Fibroblast of skin of abdomen (primary cell): ENCODE results near the gene GPR108.
"Not testable (repeated sequence)": the region's sequence is repeated elsewhere in the genome, so short reads cannot be mapped to it uniquely, and the experiment has no call there.

Experiments
- DNase-seq: peaks from one replicate; pipeline ENCODE4 v3.0.0-alpha.2; 2013

The GPR108 gene

DNA sequence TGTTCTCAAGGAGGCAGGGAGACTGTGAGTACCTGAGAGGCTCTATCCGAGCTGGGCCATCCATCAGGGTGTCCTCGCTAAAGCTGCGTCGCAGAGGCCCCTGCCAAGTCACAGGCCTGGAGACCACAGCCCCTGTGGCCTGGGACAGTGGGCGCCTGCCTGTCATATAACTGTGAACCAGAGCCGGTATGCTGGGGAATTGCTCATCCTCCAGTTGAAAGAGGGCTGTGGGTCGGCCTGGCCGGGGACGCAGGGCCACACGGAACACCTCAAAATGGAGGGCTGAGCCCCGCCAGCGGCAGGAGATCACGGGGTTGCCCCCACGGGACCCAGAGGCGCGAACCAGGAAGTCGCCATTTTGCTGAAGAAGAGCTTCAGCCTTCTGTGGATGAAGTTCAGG lies 23.2 kb upstream of the GPR108 start:
- DNase-seq, result no peak

GRCh38 chr19:6754653-6755463 lies 17.5 kb upstream of the GPR108 start:
- DNase-seq, result no peak

DNA sequence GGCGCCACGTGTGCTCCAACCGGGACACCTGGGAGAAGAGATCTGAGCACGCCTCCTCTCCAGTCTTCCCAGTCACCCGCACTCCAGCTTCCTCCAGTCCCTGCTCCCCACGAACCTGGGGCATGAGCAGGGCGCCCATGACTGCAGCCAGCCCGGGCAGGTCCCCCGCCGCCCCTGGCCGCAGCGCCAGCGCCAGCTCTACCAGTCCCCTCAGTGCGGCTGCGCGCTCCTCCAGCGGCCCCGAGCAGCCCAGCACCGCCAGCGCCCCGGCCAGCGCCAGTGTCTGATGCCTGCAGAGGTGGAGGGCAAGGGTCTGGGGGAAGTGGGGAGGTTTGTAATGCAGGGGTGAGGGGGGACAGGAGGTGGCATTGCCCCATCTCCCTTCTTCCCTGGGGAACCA lies 16.8 kb upstream of the GPR108 start:
- no peak for DNase-seq

DNA sequence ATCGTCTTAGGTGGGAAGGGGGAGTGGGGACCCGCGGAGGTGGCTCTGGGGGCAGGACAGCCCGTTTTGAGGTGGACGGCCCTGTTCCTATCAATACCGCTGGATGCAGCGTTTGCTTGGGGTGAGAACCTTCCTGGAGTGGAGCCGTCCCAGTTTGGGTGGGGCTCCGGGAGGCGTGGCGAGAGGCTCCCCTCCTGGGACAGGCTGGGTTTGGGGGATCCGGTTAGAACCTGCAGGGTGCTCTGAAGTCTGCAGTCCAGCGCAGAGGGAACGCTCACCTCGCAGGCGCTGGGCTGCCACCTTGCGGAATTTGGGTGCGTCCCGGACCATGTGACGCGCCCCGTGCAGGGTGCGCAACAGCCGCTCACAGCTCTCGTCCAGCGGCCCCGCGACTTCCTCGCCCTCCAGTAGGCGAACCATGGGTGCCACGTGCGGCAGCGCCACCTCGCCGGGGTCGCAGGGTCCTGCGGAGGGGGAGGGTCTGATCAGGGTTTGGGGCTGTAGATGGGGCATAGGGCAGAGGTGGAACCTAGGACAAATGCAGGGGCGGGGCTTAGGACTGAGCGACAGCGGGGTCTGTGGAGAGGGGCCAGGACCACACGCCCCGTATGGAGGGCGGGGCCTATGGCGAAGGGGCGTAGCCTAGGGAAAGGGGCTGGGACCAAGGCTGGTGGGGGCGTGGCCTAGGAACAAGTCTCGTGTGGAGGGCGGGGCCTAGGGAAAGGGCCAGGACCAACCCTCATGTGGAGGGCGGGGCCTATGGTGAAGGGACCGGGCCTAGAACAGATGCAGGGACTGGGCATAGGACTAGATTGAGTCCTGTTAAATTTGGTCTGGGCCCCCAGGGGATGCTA lies 16.0 kb upstream of the GPR108 start:
- DNase-seq, result peak; percentile 47

- DNase-seq, result no peak
These were observed 15.1 kb upstream of the GPR108 start for GRCh38 chr19:6752256-6753177.

DNA sequence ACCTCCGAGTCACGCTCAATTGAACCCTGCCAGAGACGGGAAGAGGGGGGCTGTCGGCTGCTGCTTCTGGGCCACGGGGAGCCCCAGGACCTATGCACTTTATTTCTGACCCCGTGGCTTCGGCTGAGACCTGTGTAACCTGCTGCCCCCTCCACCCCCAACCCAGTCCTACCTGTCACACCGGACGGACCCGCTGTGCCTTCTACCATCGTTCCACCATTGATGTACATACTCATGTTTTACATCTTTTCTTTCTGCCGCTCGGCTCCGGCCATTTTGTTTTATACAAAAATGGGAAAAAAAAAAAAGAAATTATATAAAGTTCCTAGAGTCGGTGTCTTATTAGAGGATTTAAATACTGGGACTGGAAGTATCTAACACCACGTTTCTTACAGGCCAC lies 13.8 kb upstream of the GPR108 start:
- no peak for DNase-seq

- DNase-seq, result no peak
These were observed 12.7 kb upstream of the GPR108 start for GRCh38 chr19:6750062-6750461.

DNA sequence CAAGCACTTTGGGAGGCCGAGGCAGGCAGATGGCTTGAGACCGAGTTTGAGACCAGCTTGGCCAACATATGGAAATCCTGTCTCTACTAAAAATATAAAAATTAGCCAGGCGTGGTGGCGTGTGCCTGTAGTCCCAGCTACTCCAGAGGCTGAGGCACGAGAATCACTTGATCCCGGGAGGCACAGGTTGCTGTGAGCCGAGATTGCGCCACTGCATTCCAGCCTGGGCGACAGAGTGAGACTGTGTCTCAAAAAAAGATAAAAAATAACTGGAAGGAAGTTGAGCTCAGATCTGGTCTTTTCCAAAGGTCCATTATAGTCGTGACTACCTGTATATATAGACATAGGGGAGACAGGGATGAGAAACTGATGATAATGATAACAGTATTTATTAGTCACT lies 11.2 kb upstream of the GPR108 start:
- not testable (repeated sequence) for DNase-seq

DNA sequence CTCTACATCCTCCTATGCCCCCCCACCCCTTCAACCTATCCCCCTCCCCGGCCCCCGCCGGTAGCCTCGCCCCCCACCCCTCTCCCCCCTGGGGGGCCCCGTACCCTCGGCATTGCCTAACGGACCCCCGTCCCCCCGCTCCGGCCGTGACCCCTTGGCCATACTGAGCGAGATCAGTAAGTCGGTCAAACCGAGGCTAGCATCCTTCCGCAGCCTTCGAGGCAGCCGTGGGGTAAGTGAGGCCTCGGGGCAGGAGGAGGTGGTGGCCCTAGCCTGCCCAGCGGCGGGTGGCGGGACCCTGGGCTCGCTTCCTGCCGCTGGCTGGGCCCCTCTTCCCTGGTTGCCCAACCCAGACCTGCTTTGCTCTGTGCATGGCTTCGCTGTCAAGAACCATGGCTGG lies 8.6 kb upstream of the GPR108 start:
- DNase-seq, result no peak

DNA sequence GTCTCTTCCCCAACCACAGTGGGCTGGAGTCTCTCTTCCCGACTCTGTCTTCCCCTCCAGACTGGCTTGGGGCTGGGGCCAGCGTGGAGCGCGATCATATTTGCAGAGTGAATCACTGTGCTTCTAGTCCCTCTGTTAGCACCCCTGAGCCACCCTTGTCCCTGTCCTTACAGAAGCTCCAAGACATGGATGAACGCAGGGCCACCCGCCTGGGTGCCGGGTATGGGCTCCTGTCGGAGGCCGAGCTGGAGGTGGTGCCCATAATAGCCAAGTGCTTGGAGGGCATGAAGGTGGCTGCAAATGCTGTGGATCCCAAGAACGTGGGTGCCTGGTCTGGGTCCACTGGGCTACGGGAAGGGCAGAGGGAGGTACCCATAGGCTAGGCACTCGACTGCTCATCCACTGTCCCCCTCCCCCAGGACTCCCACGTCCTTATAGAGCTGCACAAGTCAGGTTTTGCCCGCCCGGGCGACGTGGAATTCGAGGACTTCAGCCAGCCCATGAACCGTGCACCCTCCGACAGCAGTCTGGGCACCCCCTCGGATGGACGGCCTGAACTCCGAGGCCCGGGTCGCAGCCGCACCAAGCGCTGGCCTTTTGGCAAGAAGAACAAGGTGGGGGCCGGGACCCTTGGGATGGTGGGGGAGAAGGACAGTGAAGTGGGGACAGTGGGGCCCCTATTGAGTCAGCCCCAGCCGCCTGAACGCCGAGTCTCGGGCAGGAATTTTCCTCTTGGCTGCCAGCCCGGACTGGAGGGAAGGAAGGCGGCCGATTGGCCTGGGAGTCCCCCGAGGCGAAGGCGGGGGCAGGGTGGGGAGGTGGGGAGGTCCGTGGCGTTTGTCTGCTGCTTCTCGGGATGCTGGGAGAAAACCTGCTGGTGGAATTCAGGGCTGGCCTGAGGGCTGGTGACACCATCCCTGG lies 7.3 kb upstream of the GPR108 start:
- peak; percentile 79 for DNase-seq

DNA sequence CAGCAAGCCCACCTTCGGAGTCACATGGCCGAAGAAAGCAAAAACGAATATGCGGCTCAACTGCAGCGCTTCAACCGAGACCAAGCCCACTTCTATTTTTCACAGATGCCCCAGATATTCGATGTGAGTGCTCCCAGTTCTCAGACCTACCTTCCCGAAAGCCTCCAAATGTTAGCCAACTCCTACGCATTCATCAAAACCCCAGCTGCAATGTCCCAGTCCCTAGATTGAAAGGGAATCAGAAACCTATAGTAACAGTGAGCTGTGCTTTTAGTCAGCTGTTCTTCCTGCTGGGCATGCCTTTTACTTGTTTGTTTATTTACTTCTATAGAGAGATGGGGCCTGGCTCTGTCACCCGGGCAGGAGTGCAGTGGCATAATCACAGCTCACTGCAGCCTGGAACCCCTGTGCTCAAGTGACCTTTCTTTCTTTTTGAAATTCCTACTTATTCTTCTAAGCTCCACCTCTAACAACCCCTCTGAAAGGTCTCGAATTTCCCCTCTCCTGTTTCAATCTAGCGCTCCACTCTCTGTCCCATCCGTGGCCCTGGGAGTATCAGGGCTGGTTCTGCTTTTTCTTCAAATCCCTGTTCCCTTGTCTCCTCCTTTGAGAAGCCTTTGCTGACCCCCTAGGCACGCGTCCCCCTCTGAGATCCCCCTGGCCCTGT lies 6.5 kb upstream of the GPR108 start:
- DNase-seq, result no peak

- DNase-seq, result no peak
These were observed 5.7 kb upstream of the GPR108 start for GRCh38 chr19:6743066-6743465.

GRCh38 chr19:6740589-6741343 lies 3.4 kb upstream of the GPR108 start:
- peak; percentile 39 for DNase-seq

- DNase-seq, result no peak
These were observed 2.7 kb upstream of the GPR108 start for GRCh38 chr19:6739883-6740588.

- peak; percentile 84 for DNase-seq
These were observed 2.1 kb upstream of the GPR108 start, which contains the start of gene TRIP10 for GRCh38 chr19:6739390-6739882. TRIP10 (plus strand) TSS chr19:6739680; CDS start chr19:6739762, 82 bp downstream.

GRCh38 chr19:6738787-6739389 lies 1.5 kb upstream of the GPR108 start:
- no peak for DNase-seq

DNA sequence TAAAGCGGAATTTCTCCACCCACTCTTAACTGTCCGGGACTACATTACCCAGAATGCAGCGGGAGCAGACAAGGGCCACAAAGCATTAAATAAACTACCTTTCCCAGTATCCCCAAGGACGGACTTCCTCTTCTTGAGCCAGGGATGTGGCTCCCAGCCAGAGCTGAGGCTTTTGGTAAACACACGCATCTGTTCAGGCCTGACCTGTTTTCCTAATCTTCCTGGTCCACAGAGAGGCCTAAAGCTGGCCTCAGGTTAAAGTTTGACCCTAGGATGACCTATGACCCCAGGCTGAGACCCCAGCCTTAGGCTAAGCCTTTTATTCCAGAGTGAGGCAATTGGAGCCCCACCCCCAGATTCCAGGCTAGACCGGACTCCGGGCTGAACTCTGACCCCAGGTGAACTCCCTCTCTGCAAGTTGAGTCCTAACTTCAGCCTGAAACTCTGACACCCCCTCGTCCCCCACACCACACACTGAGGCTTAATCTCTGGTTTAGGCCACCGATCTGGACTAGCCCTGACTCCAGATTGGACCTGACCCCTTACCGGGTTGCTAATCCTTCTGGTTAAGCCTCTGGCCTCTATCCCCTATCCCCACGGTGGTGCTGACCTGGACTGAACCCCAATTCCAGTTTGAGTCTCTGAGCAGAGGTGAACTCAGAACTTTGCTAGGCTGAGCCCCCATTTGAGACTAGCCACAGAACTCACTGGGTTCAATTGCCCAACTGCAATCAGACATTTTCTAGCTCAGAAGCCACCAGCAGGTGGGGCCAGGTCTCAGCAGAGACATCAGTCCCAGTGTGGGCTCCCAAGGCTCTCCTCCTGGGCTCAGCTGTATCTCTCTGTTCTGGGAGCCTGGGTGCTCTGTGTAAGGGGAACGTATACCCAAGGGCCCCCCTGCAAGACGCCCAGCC lies 750 bp upstream of the GPR108 start:
- peak; percentile 100 for DNase-seq

- DNase-seq, result no peak
These were observed 480 bp downstream of the GPR108 start for GRCh38 chr19:6736917-6737283.
